ENCODE results near the gene CNTNAP5. TPM values are rescaled to one million over a fixed set of nuclear protein-coding genes. Genes with fewer than 3 reads are reported as not detected.

The CNTNAP5 gene
- total RNA-seq, 1 experiment from 2014 or later = not detected

GRCh38 chr2:124879640-124880039 lies 854.6 kb downstream of the CNTNAP5 start:
- CTCF ChIA-PET = no interaction called here
- no TSS peak for BruUV-seq (replicated peaks)
- H3K27me3 ChIP-seq (ENCODE audit: control insufficient read depth, insufficient read depth, low read length) = no peaks in the 10 kb centered on the region
- DNase-seq (ENCODE audit: low read depth, low spot score) (no peak), ATAC-seq (no peak)
- in situ Hi-C loops (cut with HindIII; ENCODE audit: low pct_unique_long_range_greater_than_20kb, low sequenced_read_pairs) = no loop called here
- H3K9me3 ChIP-seq (ENCODE audit: control insufficient read depth, insufficient read depth, low read depth, low read length) = 0 out of 2 replicates have a peak, but pooled peaks cover 5% of the 10 kb centered on the region
- intact Hi-C loops (cut with micrococcal nuclease; ENCODE audit: unreplicated experiment) = no loop called here
- no peak overlapping the region for H3K4me3 ChIP-seq (ENCODE audit: low read depth in 2 of 2, low read length in 2 of 2)
- no peak overlapping the region for H3K27ac ChIP-seq (ENCODE audit: low read length)
- no peak for TF ChIP-seq SIN3A (IDR thresholded peaks at IDR 0.05; ENCODE audit: borderline replicate concordance, insufficient read depth, low read depth, low read length)
- TF ChIP-seq, protein P1, sequence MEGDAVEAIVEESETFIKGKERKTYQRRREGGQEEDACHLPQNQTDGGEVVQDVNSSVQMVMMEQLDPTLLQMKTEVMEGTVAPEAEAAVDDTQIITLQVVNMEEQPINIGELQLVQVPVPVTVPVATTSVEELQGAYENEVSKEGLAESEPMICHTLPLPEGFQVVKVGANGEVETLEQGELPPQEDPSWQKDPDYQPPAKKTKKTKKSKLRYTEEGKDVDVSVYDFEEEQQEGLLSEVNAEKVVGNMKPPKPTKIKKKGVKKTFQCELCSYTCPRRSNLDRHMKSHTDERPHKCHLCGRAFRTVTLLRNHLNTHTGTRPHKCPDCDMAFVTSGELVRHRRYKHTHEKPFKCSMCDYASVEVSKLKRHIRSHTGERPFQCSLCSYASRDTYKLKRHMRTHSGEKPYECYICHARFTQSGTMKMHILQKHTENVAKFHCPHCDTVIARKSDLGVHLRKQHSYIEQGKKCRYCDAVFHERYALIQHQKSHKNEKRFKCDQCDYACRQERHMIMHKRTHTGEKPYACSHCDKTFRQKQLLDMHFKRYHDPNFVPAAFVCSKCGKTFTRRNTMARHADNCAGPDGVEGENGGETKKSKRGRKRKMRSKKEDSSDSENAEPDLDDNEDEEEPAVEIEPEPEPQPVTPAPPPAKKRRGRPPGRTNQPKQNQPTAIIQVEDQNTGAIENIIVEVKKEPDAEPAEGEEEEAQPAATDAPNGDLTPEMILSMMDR (IDR thresholded peaks at IDR 0.05) = no peak
- TF ChIP-seq TCF7L2 (IDR thresholded peaks at IDR 0.05; ENCODE audit: low read depth, low read length) = no peak
- TF ChIP-seq, protein P2, sequence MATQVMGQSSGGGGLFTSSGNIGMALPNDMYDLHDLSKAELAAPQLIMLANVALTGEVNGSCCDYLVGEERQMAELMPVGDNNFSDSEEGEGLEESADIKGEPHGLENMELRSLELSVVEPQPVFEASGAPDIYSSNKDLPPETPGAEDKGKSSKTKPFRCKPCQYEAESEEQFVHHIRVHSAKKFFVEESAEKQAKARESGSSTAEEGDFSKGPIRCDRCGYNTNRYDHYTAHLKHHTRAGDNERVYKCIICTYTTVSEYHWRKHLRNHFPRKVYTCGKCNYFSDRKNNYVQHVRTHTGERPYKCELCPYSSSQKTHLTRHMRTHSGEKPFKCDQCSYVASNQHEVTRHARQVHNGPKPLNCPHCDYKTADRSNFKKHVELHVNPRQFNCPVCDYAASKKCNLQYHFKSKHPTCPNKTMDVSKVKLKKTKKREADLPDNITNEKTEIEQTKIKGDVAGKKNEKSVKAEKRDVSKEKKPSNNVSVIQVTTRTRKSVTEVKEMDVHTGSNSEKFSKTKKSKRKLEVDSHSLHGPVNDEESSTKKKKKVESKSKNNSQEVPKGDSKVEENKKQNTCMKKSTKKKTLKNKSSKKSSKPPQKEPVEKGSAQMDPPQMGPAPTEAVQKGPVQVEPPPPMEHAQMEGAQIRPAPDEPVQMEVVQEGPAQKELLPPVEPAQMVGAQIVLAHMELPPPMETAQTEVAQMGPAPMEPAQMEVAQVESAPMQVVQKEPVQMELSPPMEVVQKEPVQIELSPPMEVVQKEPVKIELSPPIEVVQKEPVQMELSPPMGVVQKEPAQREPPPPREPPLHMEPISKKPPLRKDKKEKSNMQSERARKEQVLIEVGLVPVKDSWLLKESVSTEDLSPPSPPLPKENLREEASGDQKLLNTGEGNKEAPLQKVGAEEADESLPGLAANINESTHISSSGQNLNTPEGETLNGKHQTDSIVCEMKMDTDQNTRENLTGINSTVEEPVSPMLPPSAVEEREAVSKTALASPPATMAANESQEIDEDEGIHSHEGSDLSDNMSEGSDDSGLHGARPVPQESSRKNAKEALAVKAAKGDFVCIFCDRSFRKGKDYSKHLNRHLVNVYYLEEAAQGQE (IDR thresholded peaks at IDR 0.05; ENCODE audit: insufficient read depth in 1 of 2, low read depth in 2 of 2, low read length in 1 of 2) = no peak
- no peak for TF ChIP-seq POLR2AphosphoS5 (IDR thresholded peaks at IDR 0.05; ENCODE audit: low read depth, low read length)
- POLR2A ChIA-PET = no interaction called here
- H3K4me1 ChIP-seq (ENCODE audit: control insufficient read depth, insufficient read depth, low read length) = no peaks in the 10 kb centered on the region
- H3K36me3 ChIP-seq (ENCODE audit: control insufficient read depth, insufficient read depth, low read length) = no peaks in the 10 kb centered on the region

GRCh38 chr2:124880995-124881394 lies 855.9 kb downstream of the CNTNAP5 start:
- Histone ChIP-seq H3K36me3 (ENCODE audit: control insufficient read depth, insufficient read depth, low read length) (no peaks in the 10 kb centered on the region), H3K27ac (ENCODE audit: low read length) (no peak overlapping the region), H3K27me3 (ENCODE audit: control insufficient read depth, insufficient read depth, low read length) (no peaks in the 10 kb centered on the region), H3K4me1 (ENCODE audit: control insufficient read depth, insufficient read depth, low read length) (no peaks in the 10 kb centered on the region), H3K9me3 (ENCODE audit: control insufficient read depth, insufficient read depth, low read depth, low read length) (0 out of 2 replicates have a peak, but pooled peaks cover 5% of the 10 kb centered on the region), H3K4me3 (ENCODE audit: low read depth in 2 of 2, low read length in 2 of 2) (no peak overlapping the region)
- no TSS peak for BruUV-seq (replicated peaks)
- ATAC-seq (no peak), DNase-seq (ENCODE audit: low read depth, low spot score) (no peak)
- ChIA-PET CTCF (no interaction called here), POLR2A (no interaction called here)
- no peak for TF ChIP-seq SIN3A (IDR thresholded peaks at IDR 0.05; ENCODE audit: borderline replicate concordance, insufficient read depth, low read depth, low read length)
- in situ Hi-C loops (cut with HindIII; ENCODE audit: low pct_unique_long_range_greater_than_20kb, low sequenced_read_pairs) (no loop called here), intact Hi-C loops (cut with micrococcal nuclease; ENCODE audit: unreplicated experiment) (no loop called here)

DNA sequence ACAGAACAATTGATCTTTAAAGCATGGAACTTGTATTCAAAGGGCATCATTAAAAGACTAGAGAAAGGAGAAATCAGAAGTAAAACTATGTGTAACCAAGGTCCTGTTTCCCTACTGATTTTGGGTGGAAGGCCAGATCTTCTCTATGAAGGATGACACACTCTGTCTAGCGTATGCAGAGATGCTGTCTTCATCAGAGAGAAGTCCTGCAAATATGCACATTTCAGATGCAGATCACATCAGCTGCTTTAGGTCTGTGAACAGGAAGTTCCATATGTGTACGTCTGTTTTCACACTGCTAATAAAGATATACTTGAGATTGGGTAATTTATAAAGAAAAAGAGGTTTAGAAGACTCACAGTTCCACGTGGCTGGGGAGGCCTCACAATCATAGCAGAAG lies 857.3 kb downstream of the CNTNAP5 start:
- intact Hi-C loops (cut with micrococcal nuclease; ENCODE audit: unreplicated experiment) = no loop called here
- H3K27me3 ChIP-seq (ENCODE audit: control insufficient read depth, insufficient read depth, low read length) = no peaks in the 10 kb centered on the region
- in situ Hi-C loops (cut with HindIII; ENCODE audit: low pct_unique_long_range_greater_than_20kb, low sequenced_read_pairs) = no loop called here
- ChIA-PET POLR2A (no interaction called here), CTCF (no interaction called here)
- DNase-seq (ENCODE audit: low read depth, low spot score) = no peak
- H3K9me3 ChIP-seq (ENCODE audit: control insufficient read depth, insufficient read depth, low read depth, low read length) = 0 out of 2 replicates have a peak, but pooled peaks cover 5% of the 10 kb centered on the region
- no peak overlapping the region for H3K27ac ChIP-seq (ENCODE audit: low read length)
- H3K36me3 ChIP-seq (ENCODE audit: control insufficient read depth, insufficient read depth, low read length) = no peaks in the 10 kb centered on the region
- BruUV-seq (replicated peaks) = no TSS peak
- no peak overlapping the region for H3K4me3 ChIP-seq (ENCODE audit: low read depth in 2 of 2, low read length in 2 of 2)
- H3K4me1 ChIP-seq (ENCODE audit: control insufficient read depth, insufficient read depth, low read length) = no peaks in the 10 kb centered on the region
- TF ChIP-seq, protein P1 (IDR thresholded peaks at IDR 0.05) = no peak
- TF ChIP-seq, protein P2 (IDR thresholded peaks at IDR 0.05; ENCODE audit: insufficient read depth in 1 of 2, low read depth in 2 of 2, low read length in 1 of 2) = no peak
- no peak for TF ChIP-seq POLR2AphosphoS5 (IDR thresholded peaks at IDR 0.05; ENCODE audit: low read depth, low read length)
- TF ChIP-seq TCF7L2 (IDR thresholded peaks at IDR 0.05; ENCODE audit: low read depth, low read length) = no peak
- no peak for TF ChIP-seq SIN3A (IDR thresholded peaks at IDR 0.05; ENCODE audit: borderline replicate concordance, insufficient read depth, low read depth, low read length)
- no peak for ATAC-seq
